Measurements from ENCODE around the gene HSPA1A. TPM values are rescaled to one million over a fixed set of nuclear protein-coding genes. Genes with fewer than 3 reads are reported as not detected.

HSPA1A gene
- total and polyA plus RNA-seq, 9 of the 15 experiments (the other 6 are each of a cell fraction or from before 2014, with no cell fraction given) = 2.2 to 273 (median 107) TPM

DNA sequence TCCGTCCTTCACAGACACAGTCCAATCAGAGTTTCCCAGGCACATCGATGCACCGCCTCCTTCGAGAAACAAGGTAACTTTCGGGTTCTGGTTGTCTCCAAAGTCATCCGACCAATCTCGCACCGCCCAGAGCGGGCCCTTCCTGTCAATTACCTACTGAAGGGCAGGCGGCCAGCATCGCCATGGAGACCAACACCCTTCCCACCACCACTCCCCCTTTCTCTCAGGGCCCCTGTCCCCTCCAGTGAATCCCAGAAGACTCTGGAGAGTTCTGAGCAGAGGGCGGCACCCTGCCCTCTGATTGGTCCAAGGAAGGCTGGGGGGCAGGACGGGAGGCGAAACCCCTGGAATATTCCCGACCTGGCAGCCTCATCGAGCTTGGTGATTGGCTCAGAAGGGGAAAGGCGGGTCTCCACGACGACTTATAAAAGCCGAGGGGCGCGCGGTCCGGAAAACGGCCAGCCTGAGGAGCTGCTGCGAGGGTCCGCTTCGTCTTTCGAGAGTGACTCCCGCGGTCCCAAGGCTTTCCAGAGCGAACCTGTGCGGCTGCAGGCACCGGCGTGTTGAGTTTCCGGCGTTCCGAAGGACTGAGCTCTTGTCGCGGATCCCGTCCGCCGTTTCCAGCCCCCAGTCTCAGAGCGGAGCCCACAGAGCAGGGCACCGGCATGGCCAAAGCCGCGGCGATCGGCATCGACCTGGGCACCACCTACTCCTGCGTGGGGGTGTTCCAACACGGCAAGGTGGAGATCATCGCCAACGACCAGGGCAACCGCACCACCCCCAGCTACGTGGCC is 12.1 kb downstream of the HSPA1A start, which contains the start of gene HSPA1B (continued):
- TF ChIP-seq, protein P1, sequence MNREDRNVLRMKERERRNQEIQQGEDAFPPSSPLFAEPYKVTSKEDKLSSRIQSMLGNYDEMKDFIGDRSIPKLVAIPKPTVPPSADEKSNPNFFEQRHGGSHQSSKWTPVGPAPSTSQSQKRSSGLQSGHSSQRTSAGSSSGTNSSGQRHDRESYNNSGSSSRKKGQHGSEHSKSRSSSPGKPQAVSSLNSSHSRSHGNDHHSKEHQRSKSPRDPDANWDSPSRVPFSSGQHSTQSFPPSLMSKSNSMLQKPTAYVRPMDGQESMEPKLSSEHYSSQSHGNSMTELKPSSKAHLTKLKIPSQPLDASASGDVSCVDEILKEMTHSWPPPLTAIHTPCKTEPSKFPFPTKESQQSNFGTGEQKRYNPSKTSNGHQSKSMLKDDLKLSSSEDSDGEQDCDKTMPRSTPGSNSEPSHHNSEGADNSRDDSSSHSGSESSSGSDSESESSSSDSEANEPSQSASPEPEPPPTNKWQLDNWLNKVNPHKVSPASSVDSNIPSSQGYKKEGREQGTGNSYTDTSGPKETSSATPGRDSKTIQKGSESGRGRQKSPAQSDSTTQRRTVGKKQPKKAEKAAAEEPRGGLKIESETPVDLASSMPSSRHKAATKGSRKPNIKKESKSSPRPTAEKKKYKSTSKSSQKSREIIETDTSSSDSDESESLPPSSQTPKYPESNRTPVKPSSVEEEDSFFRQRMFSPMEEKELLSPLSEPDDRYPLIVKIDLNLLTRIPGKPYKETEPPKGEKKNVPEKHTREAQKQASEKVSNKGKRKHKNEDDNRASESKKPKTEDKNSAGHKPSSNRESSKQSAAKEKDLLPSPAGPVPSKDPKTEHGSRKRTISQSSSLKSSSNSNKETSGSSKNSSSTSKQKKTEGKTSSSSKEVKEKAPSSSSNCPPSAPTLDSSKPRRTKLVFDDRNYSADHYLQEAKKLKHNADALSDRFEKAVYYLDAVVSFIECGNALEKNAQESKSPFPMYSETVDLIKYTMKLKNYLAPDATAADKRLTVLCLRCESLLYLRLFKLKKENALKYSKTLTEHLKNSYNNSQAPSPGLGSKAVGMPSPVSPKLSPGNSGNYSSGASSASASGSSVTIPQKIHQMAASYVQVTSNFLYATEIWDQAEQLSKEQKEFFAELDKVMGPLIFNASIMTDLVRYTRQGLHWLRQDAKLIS (CRISPR knock-in tag; IDR thresholded peaks at IDR 0.05) = peak; percentile 98
- TF ChIP-seq ZNF24 (IDR thresholded peaks at IDR 0.05) (no peak), ZNF282 (CRISPR knock-in tag; IDR thresholded peaks at IDR 0.05) (no peak), NFE2L1 (tag; IDR thresholded peaks at IDR 0.05; ENCODE audit: borderline replicate concordance, low read depth) (no peak), ZNF121 (CRISPR knock-in tag; conservative IDR thresholded peaks at IDR 0.05) (no peak), HMGN3 (IDR thresholded peaks at IDR 0.05; ENCODE audit: borderline replicate concordance, extremely low read depth, insufficient read length, low read depth, low read length) (no peak), POLR2A (conservative IDR thresholded peaks at IDR 0.05) (peak; percentile 100), TAF1 (IDR thresholded peaks at IDR 0.05; ENCODE audit: control insufficient read depth, extremely low read depth, insufficient read depth, low read length, severe bottlenecking) (peak; percentile 99), NCOA2 (IDR thresholded peaks at IDR 0.05; ENCODE audit: partially characterized antibody in 2 of 2) (no peak), ZZZ3 (IDR thresholded peaks at IDR 0.05) (no peak), ZNF239 (CRISPR knock-in tag; IDR thresholded peaks at IDR 0.05) (peak; percentile 65), CBX3 (IDR thresholded peaks at IDR 0.05; ENCODE audit: borderline replicate concordance in 1 of 2, low read length in 2 of 2) (peak in 1 of 2 experiments; percentile 78; a peak in 1 of 3 replicates), ELF4 (CRISPR knock-in tag; IDR thresholded peaks at IDR 0.05) (peak; percentile 89), SNRNP70 (optimal IDR thresholded peaks at IDR 0.05; ENCODE audit: low read depth, low read length) (no peak), CEBPG (CRISPR knock-in tag; IDR thresholded peaks at IDR 0.05) (no peak), CEBPG (tag; conservative IDR thresholded peaks at IDR 0.05 in 1 of 2, IDR thresholded peaks at IDR 0.05 in 1 of 2) (no peak), GABPB2 (CRISPR knock-in tag; conservative IDR thresholded peaks at IDR 0.05) (peak; percentile 76; the same call in 1 of the 2 replicates), HNRNPUL1 (IDR thresholded peaks at IDR 0.05; ENCODE audit: low read length) (no peak), ESRRB (CRISPR knock-in tag; IDR thresholded peaks at IDR 0.05; ENCODE audit: borderline replicate concordance) (no peak), CREB1 (IDR thresholded peaks at IDR 0.05) (peak; percentile 63), CREB1 (CRISPR knock-in tag; IDR thresholded peaks at IDR 0.05) (peak; percentile 58; the same call in 1 of the 2 replicates), LEF1 (IDR thresholded peaks at IDR 0.05) (no peak), NBN (IDR thresholded peaks at IDR 0.05; ENCODE audit: low read depth) (no peak), XRCC3 (IDR thresholded peaks at IDR 0.05) (no peak), BRF1 (IDR thresholded peaks at IDR 0.05; ENCODE audit: borderline replicate concordance, extremely low read depth, insufficient read length) (no peak)
- TF ChIP-seq, protein P2, sequence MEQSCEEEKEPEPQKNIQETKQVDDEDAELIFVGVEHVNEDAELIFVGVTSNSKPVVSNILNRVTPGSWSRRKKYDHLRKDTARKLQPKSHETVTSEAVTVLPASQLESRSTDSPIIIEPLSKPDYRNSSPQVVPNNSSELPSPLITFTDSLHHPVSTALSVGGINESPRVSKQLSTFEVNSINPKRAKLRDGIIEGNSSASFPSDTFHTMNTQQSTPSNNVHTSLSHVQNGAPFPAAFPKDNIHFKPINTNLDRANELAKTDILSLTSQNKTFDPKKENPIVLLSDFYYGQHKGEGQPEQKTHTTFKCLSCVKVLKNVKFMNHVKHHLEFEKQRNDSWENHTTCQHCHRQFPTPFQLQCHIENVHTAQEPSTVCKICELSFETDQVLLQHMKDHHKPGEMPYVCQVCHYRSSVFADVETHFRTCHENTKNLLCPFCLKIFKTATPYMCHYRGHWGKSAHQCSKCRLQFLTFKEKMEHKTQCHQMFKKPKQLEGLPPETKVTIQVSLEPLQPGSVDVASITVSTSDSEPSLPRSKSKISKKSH (CRISPR knock-in tag; IDR thresholded peaks at IDR 0.05) = no peak
